RKO (cell line): ENCODE measurements around the gene SLC35F6.

Experiments used
- DNase-seq: peaks from one replicate; pipeline ENCODE4 v3.0.0-alpha.2; 2016; ENCODE audit warnings: low spot score

SLC35F6 gene

GRCh38 chr2:26822877-26823276 is 58.8 kb downstream of the SLC35F6 start:
- no peak for DNase-seq
